ENCODE data around the gene KRT16.
"Not testable (repeated sequence)": the region's sequence is repeated elsewhere in the genome, so short reads cannot be mapped to it uniquely, and the experiment has no call there.

KRT16 gene

DNA sequence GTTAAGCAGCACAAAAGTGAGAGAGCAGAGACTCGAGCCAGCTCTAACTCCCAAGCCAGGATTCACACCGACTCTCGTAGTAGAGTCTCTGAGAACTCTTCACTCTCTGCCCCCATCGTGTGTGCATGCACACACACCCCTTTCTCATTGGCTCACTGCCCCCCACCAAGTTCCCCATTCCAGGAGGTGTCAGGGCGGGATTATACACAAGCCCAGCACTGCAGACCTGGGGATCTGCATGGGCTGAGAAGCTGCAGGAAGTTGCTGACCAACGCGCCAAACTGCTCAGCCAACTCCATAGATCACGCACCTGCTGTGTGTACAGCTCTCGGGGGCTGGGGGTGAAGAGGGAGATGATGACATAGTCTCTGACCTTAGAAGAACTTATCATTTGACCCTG is 2.2 kb upstream of the KRT16 start:
- not testable (repeated sequence) for DNase-seq (ENCODE audit: low read depth)

DNA sequence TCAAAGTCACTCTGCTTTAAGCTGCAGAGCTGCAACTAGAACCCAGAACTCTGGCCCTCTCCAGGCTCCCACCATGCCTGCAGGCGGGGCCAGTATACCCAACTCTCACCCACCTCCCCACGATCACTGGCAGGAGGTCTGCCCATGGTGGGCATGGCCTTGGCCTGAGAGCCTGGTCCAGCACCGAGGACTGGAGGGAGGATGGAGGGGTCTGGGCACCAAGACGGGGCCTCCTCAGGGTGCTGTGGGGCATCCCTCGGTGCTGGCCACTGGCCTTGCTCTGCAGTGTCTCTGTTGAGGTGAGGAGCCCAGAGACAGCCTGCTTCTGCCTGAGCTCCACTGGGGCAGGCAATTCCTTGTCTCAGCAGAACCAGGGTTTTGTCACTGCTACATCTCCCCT is 1.5 kb upstream of the KRT16 start:
- no peak for DNase-seq (ENCODE audit: low read depth)

DNA sequence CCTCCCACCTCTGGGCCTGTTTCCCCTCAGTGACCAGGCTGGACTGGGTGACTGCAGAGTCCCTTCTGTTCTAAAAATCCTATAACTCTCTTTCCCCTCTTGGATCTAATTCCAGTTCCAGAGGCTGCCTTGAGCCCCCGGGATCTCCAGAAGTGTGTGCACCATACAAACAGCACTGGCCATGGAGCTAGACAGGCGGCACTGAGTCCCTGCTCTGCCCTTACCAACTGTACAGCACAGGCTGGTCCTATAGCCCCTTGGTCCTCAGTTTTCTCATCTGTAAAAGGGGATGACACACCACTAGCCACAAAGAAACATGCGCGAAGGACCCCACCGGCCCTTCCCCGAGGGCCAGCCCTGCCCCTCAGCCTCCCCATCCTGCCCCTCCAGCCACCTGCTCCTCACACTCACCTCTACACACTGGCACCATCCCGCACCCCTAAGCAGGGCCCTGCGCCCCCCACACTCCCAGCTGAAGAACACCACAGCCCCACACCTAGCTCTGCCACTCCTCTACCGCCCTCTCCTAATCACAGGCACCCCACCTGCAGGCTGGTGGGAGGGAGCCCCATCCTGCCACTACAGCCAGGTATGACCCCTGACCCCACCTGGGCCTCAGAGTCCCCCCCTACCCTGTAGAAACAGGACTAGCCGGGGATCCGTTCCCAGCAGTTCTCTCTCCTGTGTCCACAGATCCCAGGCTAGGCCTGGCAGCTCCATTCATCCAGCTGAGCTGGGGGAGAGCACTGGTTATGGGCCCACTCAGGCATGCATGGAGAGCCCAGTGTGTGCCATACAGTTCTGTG is 913 bp upstream of the KRT16 start:
- no peak for DNase-seq (ENCODE audit: low read depth)

GRCh38 chr17:41610965-41611640 is 1.5 kb downstream of the KRT16 start:
- DNase-seq (ENCODE audit: low read depth): no peak

DNA sequence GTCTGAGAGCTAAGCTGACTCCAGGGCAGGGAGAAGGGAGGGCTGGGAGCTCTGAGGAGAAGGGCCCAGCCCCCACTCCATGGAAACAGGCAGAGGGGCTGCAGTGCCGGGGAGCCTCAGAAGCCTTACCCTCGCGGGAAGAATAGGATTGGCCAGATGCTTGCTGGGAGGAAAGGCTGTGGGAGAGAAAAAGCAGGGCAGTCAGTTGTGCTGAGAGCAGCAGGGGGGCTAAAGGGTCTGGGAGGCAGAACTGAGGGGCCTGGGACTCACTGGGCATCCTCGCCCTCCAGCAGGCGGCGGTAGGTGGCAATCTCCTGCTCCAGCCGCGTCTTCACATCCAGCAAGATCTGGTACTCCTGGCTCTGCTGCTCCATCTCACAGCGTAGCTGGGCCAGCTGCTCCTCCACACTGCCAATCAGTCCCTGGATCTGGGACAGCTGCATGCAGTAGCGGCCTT is 2.5 kb downstream of the KRT16 start:
- not testable (repeated sequence) for DNase-seq (ENCODE audit: low read depth)

DNA sequence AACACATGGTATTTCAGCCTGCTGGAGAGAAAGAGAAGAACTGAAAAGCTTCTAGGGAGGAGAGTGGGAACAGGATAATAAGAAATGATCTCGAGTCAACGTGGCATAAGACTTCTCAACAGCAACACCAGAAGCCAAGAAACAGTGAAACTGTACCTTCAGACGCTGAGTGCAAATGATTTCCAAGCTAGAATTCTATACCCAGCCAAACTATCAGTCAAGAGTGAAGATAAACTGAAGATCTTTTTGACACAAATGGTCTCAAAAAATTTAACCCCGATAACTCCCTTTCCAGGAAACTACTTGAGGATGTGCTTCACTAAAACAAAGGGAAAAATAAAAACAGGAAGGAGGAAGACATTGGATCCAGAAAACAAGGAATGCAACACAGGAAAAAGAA is 5.6 kb downstream of the KRT16 start:
- DNase-seq (ENCODE audit: low read depth): not testable (repeated sequence)

- DNase-seq (ENCODE audit: low read depth): no peak
Observed at GRCh38 chr17:41602524-41602923, 10.0 kb downstream of the KRT16 start.

DNA sequence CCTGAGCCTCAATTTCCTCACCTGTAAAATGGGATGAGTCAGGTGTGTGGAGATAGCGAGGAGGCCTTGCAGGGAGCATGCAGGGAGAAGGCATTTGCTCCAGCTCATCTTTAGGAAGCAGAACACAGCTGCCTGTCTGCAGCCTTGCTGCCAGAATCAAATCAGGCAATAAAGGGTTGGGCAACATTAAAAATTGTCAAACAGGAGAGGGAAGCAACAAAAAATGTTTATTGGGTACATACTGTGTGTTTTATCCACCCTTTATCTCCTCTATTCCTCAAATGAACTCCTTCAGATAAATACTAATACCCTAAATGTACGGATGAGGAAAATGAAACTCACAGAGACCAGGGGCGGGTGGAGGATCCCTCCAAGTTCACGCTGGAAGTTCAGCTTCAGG is 12.2 kb downstream of the KRT16 start:
- no peak for DNase-seq (ENCODE audit: low read depth)

DNA sequence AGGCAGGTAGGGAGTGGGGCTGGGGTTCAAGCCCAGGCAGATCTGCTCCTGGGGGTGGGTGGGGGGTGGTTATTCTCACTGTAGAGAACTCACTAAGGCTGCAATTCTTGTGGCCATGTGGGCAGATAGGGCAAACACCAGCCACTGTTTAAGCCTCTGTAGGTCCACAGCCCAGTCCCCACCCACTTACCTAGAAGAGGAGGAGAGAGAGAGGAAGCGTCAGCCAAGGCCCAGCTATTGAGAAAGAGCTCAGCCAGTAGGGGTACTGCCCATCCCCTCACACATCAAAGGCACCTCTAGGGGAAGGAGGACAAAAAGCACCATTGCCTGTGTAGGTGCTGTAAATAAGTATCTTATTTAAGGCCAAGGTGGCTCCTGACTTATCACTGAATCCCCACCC is 12.9 kb downstream of the KRT16 start:
- no peak for DNase-seq (ENCODE audit: low read depth)

DNA sequence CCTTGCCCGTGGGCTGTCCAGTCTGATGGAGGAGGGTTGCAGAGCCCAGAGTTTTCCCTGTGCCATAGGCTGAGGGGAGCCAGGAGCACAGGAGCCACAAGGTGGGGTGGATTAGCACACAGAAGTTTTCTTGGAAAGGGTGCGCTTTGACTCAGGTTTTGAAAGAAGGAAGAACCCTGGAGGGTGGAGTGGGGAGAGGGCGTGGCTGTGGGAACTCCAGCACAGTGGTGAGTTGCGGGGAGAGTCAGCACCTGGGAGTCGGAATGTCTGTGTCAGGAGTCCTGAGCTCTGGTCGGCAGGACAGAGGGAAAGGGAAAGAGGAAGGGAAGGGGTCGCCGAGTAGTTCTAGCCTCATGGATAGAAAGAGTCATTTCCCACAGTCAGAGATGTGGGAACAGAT is 17.0 kb downstream of the KRT16 start:
- no peak for DNase-seq (ENCODE audit: low read depth)

DNA sequence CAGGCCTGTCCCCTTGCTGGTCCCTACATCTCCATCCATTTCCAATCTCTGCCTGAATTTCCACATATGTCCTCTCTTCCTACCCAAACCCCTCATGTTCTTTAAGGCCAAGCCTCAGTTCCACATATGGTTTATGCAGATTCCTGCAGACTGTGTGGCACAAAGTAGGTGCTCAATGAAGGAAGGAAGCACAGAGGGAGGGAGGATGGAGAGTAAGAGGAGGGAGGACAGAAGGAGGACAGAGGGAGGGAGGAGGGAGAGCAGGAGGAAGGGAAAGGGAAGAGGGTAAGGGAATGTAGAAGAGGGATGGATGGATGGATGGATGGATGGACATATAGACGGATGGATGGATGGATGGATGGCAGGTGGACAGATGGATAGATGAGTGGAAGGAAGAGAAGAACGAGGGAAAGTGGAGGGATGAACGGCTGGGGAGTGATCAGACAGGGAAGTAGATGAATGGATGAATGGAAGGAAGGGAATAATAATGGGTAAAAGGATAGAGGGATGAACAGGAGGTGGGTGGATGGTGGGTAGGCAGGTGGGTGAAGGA is 18.1 kb downstream of the KRT16 start:
- DNase-seq (ENCODE audit: low read depth): no peak

DNA sequence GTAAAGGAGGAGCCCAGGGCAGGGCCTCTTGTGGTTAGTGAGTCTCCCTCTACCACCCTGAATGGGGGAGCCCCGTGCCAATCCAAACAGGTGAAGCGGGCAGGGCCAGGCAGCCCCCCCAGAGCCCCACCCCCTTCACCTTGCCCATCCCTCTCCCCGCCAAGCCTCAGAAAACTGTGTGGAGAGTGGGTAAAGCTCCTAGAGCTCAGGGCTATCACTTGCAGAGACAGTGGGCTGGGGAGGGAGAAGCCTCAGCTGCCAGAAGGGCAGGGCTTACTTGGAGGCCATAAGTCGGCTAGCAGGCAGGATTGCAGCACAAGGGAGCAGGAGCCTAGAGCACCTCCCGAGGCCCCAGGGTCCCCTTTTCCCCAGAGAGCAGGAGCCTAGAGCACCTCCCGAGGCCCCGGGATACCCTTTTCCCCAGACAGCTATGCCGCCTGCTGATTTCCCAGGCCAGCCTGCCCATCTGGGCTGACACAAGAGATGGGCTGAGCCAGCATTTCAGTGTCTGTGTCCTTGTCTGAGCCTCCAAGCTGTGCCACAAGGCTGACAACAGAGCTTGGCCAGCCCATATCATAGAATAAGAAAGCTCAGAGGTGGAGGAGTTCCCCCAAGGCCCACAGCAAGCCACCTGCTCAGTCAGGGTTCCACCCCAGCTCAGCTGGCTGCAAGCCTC is 19.1 kb downstream of the KRT16 start:
- no peak for DNase-seq (ENCODE audit: low read depth)

GRCh38 chr17:41592601-41593305 is 19.8 kb downstream of the KRT16 start:
- no peak for DNase-seq (ENCODE audit: low read depth)

GRCh38 chr17:41589301-41589700 is 23.3 kb downstream of the KRT16 start:
- DNase-seq (ENCODE audit: low read depth): no peak

- DNase-seq (ENCODE audit: low read depth): no peak
Observed at GRCh38 chr17:41588126-41588810, 24.3 kb downstream of the KRT16 start.

DNA sequence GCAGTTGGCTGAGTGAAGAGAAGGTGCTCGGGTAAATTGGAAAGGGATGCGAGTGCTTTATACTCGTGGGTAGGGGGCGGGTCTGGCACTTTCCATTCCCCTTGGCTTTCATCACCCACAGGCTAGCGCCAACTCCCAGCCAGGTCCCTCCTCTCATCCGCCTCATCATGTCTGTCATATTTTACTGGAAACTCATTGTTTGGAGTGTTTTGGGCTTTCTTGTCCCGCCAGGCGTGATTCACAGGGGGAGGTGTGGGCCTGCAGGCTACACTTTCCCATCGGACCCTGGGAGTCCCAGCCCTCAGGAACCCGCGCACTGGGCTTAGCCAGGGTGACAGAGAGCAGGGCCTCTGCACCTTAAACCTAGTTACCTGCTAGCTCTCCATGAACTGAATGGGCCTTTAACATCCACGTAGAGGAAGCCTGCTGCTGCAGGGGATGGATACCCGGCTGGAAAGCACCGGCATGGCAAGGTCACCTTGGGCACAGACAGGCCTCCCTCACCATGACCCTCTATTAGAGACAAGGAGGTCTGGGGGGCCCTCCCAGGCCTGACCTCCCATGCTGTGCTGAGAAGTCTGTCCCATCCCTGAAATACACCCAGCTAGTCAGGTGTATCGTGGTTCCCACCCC is 25.6 kb downstream of the KRT16 start, which contains the start of gene KRT14:
Gene KRT14 (minus strand): TSS at position 33 of the 633 bp plus-strand sequence. CDS start 61 bp downstream, outside the sequence.
- no peak for DNase-seq (ENCODE audit: low read depth)

- no peak for DNase-seq (ENCODE audit: low read depth)
Observed at GRCh38 chr17:41585301-41586056, 27.1 kb downstream of the KRT16 start.

GRCh38 chr17:41584331-41584927 is 28.1 kb downstream of the KRT16 start:
- DNase-seq (ENCODE audit: low read depth): not testable (repeated sequence)

Measured in T follicular helper cell (primary cell).